ENCODE results near the gene SCYGR5.
"Not testable (repeated sequence)": the region's sequence is repeated elsewhere in the genome, so short reads cannot be mapped to it uniquely, and the experiment has no call there.

Gene SCYGR5

GRCh38 chr2:227671170-227671905 is 4.7 kb downstream of the SCYGR5 start:
- no peak for DNase-seq (ENCODE audit: extremely low read depth in 1 of 2, low read depth in 1 of 2)

GRCh38 chr2:227673620-227674019 is 7.0 kb downstream of the SCYGR5 start:
- not testable (repeated sequence) for DNase-seq (ENCODE audit: extremely low read depth in 1 of 2, low read depth in 1 of 2)

GRCh38 chr2:227674485-227674884 is 7.9 kb downstream of the SCYGR5 start:
- DNase-seq (ENCODE audit: extremely low read depth in 1 of 2, low read depth in 1 of 2) = no peak

GRCh38 chr2:227677928-227678327 is 11.3 kb downstream of the SCYGR5 start:
- DNase-seq (ENCODE audit: extremely low read depth in 1 of 2, low read depth in 1 of 2) = no peak

GRCh38 chr2:227684258-227684657 is 17.7 kb downstream of the SCYGR5 start:
- no peak for DNase-seq (ENCODE audit: extremely low read depth in 1 of 2, low read depth in 1 of 2)

- no peak for DNase-seq (ENCODE audit: extremely low read depth in 1 of 2, low read depth in 1 of 2)
Measured at GRCh38 chr2:227687189-227687588, 20.6 kb downstream of the SCYGR5 start.

GRCh38 chr2:227696990-227697679 is 30.5 kb downstream of the SCYGR5 start:
- DNase-seq (ENCODE audit: extremely low read depth in 1 of 2, low read depth in 1 of 2) = no peak

GRCh38 chr2:227701556-227701955 is 35.0 kb downstream of the SCYGR5 start:
- DNase-seq (ENCODE audit: extremely low read depth in 1 of 2, low read depth in 1 of 2) = no peak

GRCh38 chr2:227703280-227703732 is 36.7 kb downstream of the SCYGR5 start:
- DNase-seq (ENCODE audit: extremely low read depth in 1 of 2, low read depth in 1 of 2) = no peak

GRCh38 chr2:227703961-227704360 is 37.4 kb downstream of the SCYGR5 start:
- no peak for DNase-seq (ENCODE audit: extremely low read depth in 1 of 2, low read depth in 1 of 2)

GRCh38 chr2:227706859-227707258 is 40.3 kb downstream of the SCYGR5 start:
- DNase-seq (ENCODE audit: extremely low read depth in 1 of 2, low read depth in 1 of 2) = no peak

GRCh38 chr2:227707390-227707789 is 40.8 kb downstream of the SCYGR5 start:
- DNase-seq (ENCODE audit: extremely low read depth in 1 of 2, low read depth in 1 of 2) = no peak

GRCh38 chr2:227710986-227711385 is 44.4 kb downstream of the SCYGR5 start:
- no peak for DNase-seq (ENCODE audit: extremely low read depth in 1 of 2, low read depth in 1 of 2)

- no peak for DNase-seq (ENCODE audit: extremely low read depth in 1 of 2, low read depth in 1 of 2)
Measured at GRCh38 chr2:227713291-227713690, 46.7 kb downstream of the SCYGR5 start.

- DNase-seq (ENCODE audit: extremely low read depth in 1 of 2, low read depth in 1 of 2) = no peak
Measured at GRCh38 chr2:227716501-227716900, 49.9 kb downstream of the SCYGR5 start.

Measured in stimulated activated CD8-positive, alpha-beta memory T cell treated with anti-CD3 and anti-CD28 coated beads, Interleukin-7, amount 100 ng/mL, for 48 hours (primary cell).